HCT116 (cell line): ENCODE measurements around the gene DDX20. TPM values are rescaled to one million over a fixed set of nuclear protein-coding genes. Genes with fewer than 3 reads are reported as not detected.
"Not testable (repeated sequence)": the region's sequence is repeated elsewhere in the genome, so short reads cannot be mapped to it uniquely, and the experiment has no call there.

Experiments
- ATAC-seq: fragments of 200-7000 bp; cut with Tn5 transposase; 2 replicates; pipeline ENCODE4 v1.9.1; 2020; ENCODE audit warnings: mild to moderate bottlenecking, moderate library complexity
- BruUV-seq: library from RNA; stranded (reverse); fragments of 400-500 nt; replicated peaks from 2 replicates; lab custom pipeline; 2021; lab: Mats Ljungman, UMichigan
- CTCF ChIA-PET: fragments of 300-600 bp; sonication (Branson Sonifier 250); formaldehyde crosslinking; loops from one replicate; lab custom pipeline; 2021; ENCODE audit warnings: antibody characterized with exemption; lab: Charles Lee
- POLR2A ChIA-PET: fragments of 300-600, 350-600 bp; sonication (Branson Sonifier 250); formaldehyde crosslinking; loops from one replicate; lab custom pipeline; 2021; ENCODE audit warnings: antibody characterized with exemption; lab: Charles Lee
- RAD21 ChIA-PET, 2 experiments: fragments of 300-600 bp; sonication (Branson Sonifier 250); formaldehyde crosslinking; loops; one replicate each; lab custom pipeline; 2023; ENCODE audit warnings: low total read pairs in 2 of 2; ENCODE audit not compliant: uncharacterized antibody in 2 of 2, unreplicated experiment in 2 of 2, low non-redundant PET in 1 of 2; lab: Charles Lee
- DNase-seq: peaks from one replicate; pipeline ENCODE4 v3.0.0-alpha.2; 2010; ENCODE audit warnings: low read depth, low spot score
- H2AFZ ChIP-seq: fragments of 200-600 bp; shearing (Covaris generic), sonication (generic); 2 replicates; pipeline ENCODE4 v1.6.1; 2017; ENCODE audit warnings: low read depth, mixed run types, mixed read lengths, antibody characterized with exemption, low read length; ENCODE audit not compliant: poor library complexity, severe bottlenecking
- H3K27ac ChIP-seq: 2 replicates; pipeline ENCODE4 v1.5.1; 2012; ENCODE audit warnings: low read depth, low read length
- H3K27me3 ChIP-seq: fragments of 200-600 bp; sonication (generic); 2 replicates; pipeline ENCODE4 v1.6.1; 2016; ENCODE audit warnings: mixed run types, low read length, mixed read lengths; ENCODE audit not compliant: insufficient read depth
- H3K36me3 ChIP-seq, 2 experiments: fragments of 200-500 bp in 1 of 2; fragments of 200-600 bp in 1 of 2; sonication (Bioruptor generic) in 1 of 2; sonication (generic) in 1 of 2; 2 replicates each; pipeline versions ENCODE4 v1.5.1 to v1.6.1; 2014 to 2016; ENCODE audit warnings: low read length in 2 of 2, inconsistent platforms in 1 of 2, mixed read lengths in 1 of 2, mixed run types in 1 of 2; ENCODE audit not compliant: insufficient read depth in 2 of 2, control insufficient read depth in 1 of 2
- H3K4me1 ChIP-seq, 2 experiments: fragments of 200-600 bp in 1 of 2; sonication (generic) in 1 of 2; 2 replicates each; pipeline versions ENCODE4 v1.5.1 to v1.6.1; 2012 to 2017; ENCODE audit warnings: low read length in 2 of 2, inconsistent platforms in 1 of 2, mild to moderate bottlenecking in 1 of 2, mixed read lengths in 1 of 2, mixed run types in 1 of 2, moderate library complexity in 1 of 2; ENCODE audit not compliant: insufficient read depth in 2 of 2, control insufficient read depth in 1 of 2
- H3K4me2 ChIP-seq: fragments of 200-600 bp; sonication (generic); 2 replicates; pipeline ENCODE4 v1.6.1; 2017; ENCODE audit warnings: mixed run types, low read length, mixed read lengths
- H3K4me3 ChIP-seq, 2 experiments: fragments of 200-600 bp in 1 of 2; sonication (generic) in 1 of 2; replicated peaks in 1 of 2; 2 replicates each; pipeline ENCODE4 v1.5.1; 2011 to 2016; ENCODE audit warnings: low read length in 2 of 2, control low read depth in 1 of 2, low read depth in 1 of 2, mild to moderate bottlenecking in 1 of 2, mixed read lengths in 1 of 2, mixed run types in 1 of 2
- H3K79me2 ChIP-seq: fragments of 200-600 bp; sonication (generic); 2 replicates; pipeline ENCODE4 v1.6.1; 2017; ENCODE audit warnings: mild to moderate bottlenecking, mixed run types, low read length, moderate library complexity, mixed read lengths; ENCODE audit not compliant: insufficient read depth
- H3K9ac ChIP-seq: fragments of 200-600 bp; sonication (generic); 2 replicates; pipeline ENCODE4 v1.6.1; 2016; ENCODE audit warnings: low read length, mixed read lengths
- H3K9me2 ChIP-seq: fragments of 200-600 bp; sonication (generic), shearing (Covaris generic); 2 replicates; pipeline ENCODE4 v1.6.1; 2017; ENCODE audit warnings: mixed run types, mild to moderate bottlenecking, moderate library complexity; ENCODE audit not compliant: insufficient read depth
- H3K9me3 ChIP-seq, 2 experiments: fragments of 200-500 bp in 1 of 2; fragments of 200-600 bp in 1 of 2; sonication (Bioruptor generic) in 1 of 2; sonication (generic) in 1 of 2; 2 replicates each; pipeline ENCODE4 v1.6.1; 2014 to 2017; ENCODE audit warnings: low read length in 2 of 2, mixed read lengths in 2 of 2, inconsistent platforms in 1 of 2, low read depth in 1 of 2, mild to moderate bottlenecking in 1 of 2, mixed run types in 1 of 2, moderate library complexity in 1 of 2; ENCODE audit not compliant: control insufficient read depth in 1 of 2, insufficient read depth in 1 of 2
- H4K20me1 ChIP-seq: fragments of 200-600 bp; sonication (generic), shearing (Covaris generic); 2 replicates; pipeline ENCODE4 v1.6.1; 2017; ENCODE audit warnings: mixed run types, mild to moderate bottlenecking, moderate library complexity; ENCODE audit not compliant: insufficient read depth
- CBX3 ChIP-seq: IDR thresholded peaks from 2 replicates; pipeline ENCODE4 v1.6.1; 2012; ENCODE audit warnings: low read depth
- EGR1 ChIP-seq: IDR thresholded peaks from 2 replicates; pipeline ENCODE4 v1.6.1; 2012; ENCODE audit warnings: low read depth
- ELF1 ChIP-seq: IDR thresholded peaks from 2 replicates; pipeline ENCODE4 v1.6.1; 2012; ENCODE audit warnings: low read depth, borderline replicate concordance
- EZH2 ChIP-seq: fragments of 200-600 bp; sonication (generic); IDR thresholded peaks from 2 replicates; pipeline ENCODE4 v1.6.1; 2017; ENCODE audit warnings: antibody characterized with exemption, mixed run types
- FOSL1 ChIP-seq: IDR thresholded peaks from 2 replicates; pipeline ENCODE4 v1.6.1; 2012; ENCODE audit warnings: low read depth
- POLR2A ChIP-seq: IDR thresholded peaks from 2 replicates; pipeline ENCODE4 v1.7.0; 2011; ENCODE audit warnings: borderline replicate concordance; ENCODE audit not compliant: insufficient read depth, insufficient read length; ENCODE audit errors: extremely low read depth
- POLR2AphosphoS5 ChIP-seq: IDR thresholded peaks from 2 replicates; pipeline ENCODE4 v1.6.1; 2011; ENCODE audit warnings: mild to moderate bottlenecking, low read depth, low read length, moderate library complexity
- RAD21 ChIP-seq: IDR thresholded peaks from 2 replicates; pipeline ENCODE4 v1.6.1; 2012; ENCODE audit warnings: low read depth, mild to moderate bottlenecking
- SP1 ChIP-seq: IDR thresholded peaks from 2 replicates; pipeline ENCODE4 v1.6.1; 2012; ENCODE audit warnings: low read depth
- SRF ChIP-seq: IDR thresholded peaks from 2 replicates; pipeline ENCODE4 v1.6.1; 2012; ENCODE audit warnings: low read depth
- YY1 ChIP-seq: IDR thresholded peaks from 2 replicates; pipeline ENCODE4 v1.6.1; 2011; ENCODE audit warnings: low read length, low read depth, moderate library complexity, mild to moderate bottlenecking; ENCODE audit not compliant: insufficient replicate concordance; ENCODE audit errors: extremely low read depth
- ZFX ChIP-seq: fragments of 450-650 bp; IDR thresholded peaks from 2 replicates; pipeline ENCODE4 v1.6.1; 2017
- ZNF274 ChIP-seq: fragments of 200-500 bp; sonication (Bioruptor generic); IDR thresholded peaks from 2 replicates; pipeline ENCODE4 v1.6.1; 2014; ENCODE audit warnings: mild to moderate bottlenecking, low read depth, low read length, inconsistent platforms
- intact Hi-C: fragments of 100-400 bp; cut with micrococcal nuclease; formaldehyde crosslinking; loops from 2 replicates; pipeline ENCODE4 v1.10.0; 2022
- total RNA-seq: library from RNA; stranded (reverse); gene quantifications from one replicate; pipeline ENCODE4 v1.2.1, GENCODE V29; 2021; ENCODE audit not compliant: unreplicated experiment

Gene DDX20
- total RNA-seq, 1 experiment from 2014 or later, result 14.9 TPM

DNA sequence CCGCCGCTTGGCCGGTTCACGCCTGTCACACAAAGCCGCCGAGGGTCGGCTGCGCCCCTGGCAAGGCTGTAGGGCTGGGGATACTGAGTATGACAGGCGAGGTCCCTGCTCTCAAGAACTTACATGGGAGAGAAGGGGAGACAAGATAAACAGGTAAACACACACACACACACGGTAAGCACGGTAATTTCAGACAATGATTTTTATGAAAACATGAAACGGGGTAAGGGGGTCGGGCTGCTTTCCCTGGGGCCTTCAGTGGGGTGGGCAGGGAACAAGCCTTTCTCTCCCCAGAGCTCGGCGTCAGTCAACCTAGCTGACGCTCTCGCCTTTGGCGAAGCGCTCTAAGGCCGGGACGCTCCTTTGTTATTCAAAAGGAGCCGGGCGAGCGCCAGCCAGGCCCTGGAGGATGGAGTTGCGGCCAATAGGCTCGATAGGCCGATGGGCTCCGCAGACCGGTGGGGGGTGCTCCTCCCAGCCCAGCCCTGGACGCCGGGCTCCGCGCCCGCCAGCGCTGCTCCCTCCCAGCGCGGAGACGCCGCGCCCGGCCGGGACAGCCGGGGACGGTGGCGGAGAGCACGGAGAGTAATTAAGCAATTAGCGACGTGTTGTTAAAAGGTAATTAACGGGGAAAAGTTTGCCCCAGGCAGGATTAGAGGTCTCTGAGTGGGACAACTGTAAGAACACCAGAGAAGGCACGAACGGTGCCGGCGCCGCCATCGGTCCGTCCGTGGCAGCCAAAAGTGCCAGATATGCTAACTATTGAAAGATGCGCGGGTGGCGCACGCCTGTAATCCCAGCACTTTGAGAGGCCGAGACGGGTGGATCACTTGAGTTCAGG lies 15.6 kb upstream of the DDX20 start:
- intact Hi-C loops, result loop anchor here (1.0 kb wide), 1 partner anchor 15 kb away; the partner anchor contains the start of gene DDX20
- no peaks in the 10 kb centered on the region for H3K9me3 ChIP-seq
- H4K20me1 ChIP-seq, result no peaks in the 10 kb centered on the region
- no peaks in the 10 kb centered on the region for H3K9me2 ChIP-seq
- DNase-seq (no peak), ATAC-seq (no peak)
- peak overlapping the region; percentile 81 for H3K4me2 ChIP-seq
- H3K79me2 ChIP-seq, result no peaks in the 10 kb centered on the region
- peaks cover 4% of the 10 kb centered on the region; the same call in 1 of the 2 replicates for H3K27me3 ChIP-seq
- peak overlapping the region; percentile 82 for H2AFZ ChIP-seq
- peaks cover 15 to 28% of the 10 kb centered on the region in 2 experiments; a peak in 3 of 4 replicates for H3K4me1 ChIP-seq
- H3K9ac ChIP-seq, result peak overlapping the region; percentile 49
- no peak for TF ChIP-seq POLR2AphosphoS5
- no peak for TF ChIP-seq ELF1
- TF ChIP-seq POLR2A, result no peak
- TF ChIP-seq SRF, result no peak
- no peak for TF ChIP-seq EZH2
- no peak for TF ChIP-seq CBX3
- TF ChIP-seq FOSL1, result no peak
- TF ChIP-seq RAD21, result no peak
- no peak for TF ChIP-seq ZNF274
- TF ChIP-seq ZFX, result no peak
- no peak for TF ChIP-seq EGR1
- no peak for TF ChIP-seq YY1
- no peak for TF ChIP-seq SP1
- H3K27ac ChIP-seq, result peak overlapping the region; percentile 96
- RAD21 ChIA-PET, result no interaction called here
- POLR2A ChIA-PET, result no interaction called here
- peak overlapping the region; percentile 53 to 59 for H3K4me3 ChIP-seq
- no peaks in the 10 kb centered on the region for H3K36me3 ChIP-seq
- no TSS peak for BruUV-seq
- CTCF ChIA-PET, result interaction anchor here (1.6 to 2.5 kb wide), 2 partner anchors 7 to 15 kb away, joined by 5 to 22 read pairs; no protein-coding TSS in a partner anchor

DNA sequence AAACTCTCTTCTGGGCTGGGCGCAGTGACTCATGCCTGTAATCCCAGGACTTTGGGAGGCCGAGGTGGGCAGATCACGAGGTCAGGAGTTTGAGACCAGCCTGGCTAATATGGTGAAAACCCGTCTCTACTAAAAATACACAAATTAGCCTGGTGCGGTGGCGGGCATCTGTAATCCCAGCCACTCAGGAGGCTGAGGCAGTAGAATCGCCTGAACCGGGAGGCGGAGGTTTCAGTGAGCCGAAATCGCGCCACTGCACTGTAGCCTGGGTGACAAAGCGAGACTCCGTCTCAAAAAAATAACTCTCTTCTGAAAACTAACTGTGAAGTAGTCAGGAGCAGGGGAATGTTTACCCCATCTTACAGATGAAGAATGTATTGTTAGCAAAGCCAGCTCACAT lies 13.4 kb upstream of the DDX20 start:
- DNase-seq, RAD21 ChIA-PET, H3K4me3 ChIP-seq, H3K9me3 ChIP-seq, H4K20me1 ChIP-seq, BruUV-seq, H3K9ac ChIP-seq, H3K79me2 ChIP-seq, H2AFZ ChIP-seq, intact Hi-C loops, H3K9me2 ChIP-seq, H3K4me2 ChIP-seq, ATAC-seq, H3K27me3 ChIP-seq, POLR2A ChIA-PET, H3K27ac ChIP-seq, H3K36me3 ChIP-seq: not testable (repeated sequence)
- CTCF ChIA-PET, result interaction anchor here (1.5 kb wide), 1 partner anchor 234 kb away, joined by 3 read pairs; no protein-coding TSS in a partner anchor
- peaks cover 12 to 33% of the 10 kb centered on the region in 2 experiments; a peak in 3 of 4 replicates for H3K4me1 ChIP-seq
